Loucy (cell line): ENCODE data around the gene AGPAT3.

Source experiments
- H2AFZ ChIP-seq: fragments of 200-600 bp; sonication (generic); 2 replicates; pipeline ENCODE4 v1.6.0; 2016; ENCODE audit warnings: antibody characterized with exemption, mild to moderate bottlenecking, low read length, moderate library complexity
- H3F3A ChIP-seq: fragments of 200-600 bp; 2 replicates; pipeline ENCODE4 v1.6.0; 2016; ENCODE audit warnings: antibody characterized with exemption, low read depth, mild to moderate bottlenecking
- H3K27me3 ChIP-seq: fragments of 200-600 bp; sonication (generic); 2 replicates; pipeline ENCODE4 v1.6.1; 2014; ENCODE audit warnings: low read length, mild to moderate bottlenecking; ENCODE audit not compliant: insufficient read depth, poor library complexity, severe bottlenecking
- H3K36me3 ChIP-seq: fragments of 200-600 bp; sonication (generic); 2 replicates; pipeline ENCODE4 v1.6.1; 2016; ENCODE audit warnings: low read length; ENCODE audit not compliant: insufficient read depth
- H3K4me1 ChIP-seq: fragments of 200-600 bp; sonication (generic); 2 replicates; pipeline ENCODE4 v1.5.1; 2014; ENCODE audit warnings: low read length, mild to moderate bottlenecking; ENCODE audit not compliant: insufficient read depth, poor library complexity, severe bottlenecking
- H3K4me2 ChIP-seq: fragments of 200-600 bp; sonication (generic); 2 replicates; pipeline ENCODE4 v1.6.0; 2014; ENCODE audit warnings: antibody characterized with exemption, low read length, low read depth, mild to moderate bottlenecking; ENCODE audit not compliant: poor library complexity, severe bottlenecking
- H3K4me3 ChIP-seq: fragments of 200-600 bp; sonication (generic); 2 replicates; pipeline ENCODE4 v1.5.1; 2014; ENCODE audit warnings: low read length, mild to moderate bottlenecking, mixed read lengths; ENCODE audit not compliant: poor library complexity, severe bottlenecking
- H3K79me2 ChIP-seq: fragments of 200-600 bp; sonication (generic); 2 replicates; pipeline ENCODE4 v1.6.1; 2014; ENCODE audit warnings: low read length; ENCODE audit not compliant: insufficient read depth
- H3K9ac ChIP-seq: fragments of 200-600 bp; sonication (generic); 2 replicates; pipeline ENCODE4 v1.6.0; 2014; ENCODE audit warnings: mild to moderate bottlenecking, low read depth, low read length, moderate library complexity; ENCODE audit not compliant: poor library complexity, severe bottlenecking
- H3K9me2 ChIP-seq: fragments of 200-600 bp; sonication (generic); replicated peaks from 2 replicates; pipeline ENCODE4 v1.6.1; 2016; ENCODE audit warnings: low read depth, low read length, mixed read lengths
- H3K9me3 ChIP-seq: fragments of 200-600 bp; sonication (generic); 2 replicates; pipeline ENCODE4 v1.6.1; 2014; ENCODE audit warnings: mild to moderate bottlenecking, antibody characterized with exemption, low read length, low read depth; ENCODE audit not compliant: insufficient read depth
- H4K20me1 ChIP-seq: fragments of 200-600 bp; sonication (generic); 2 replicates; pipeline ENCODE4 v1.6.0; 2014; ENCODE audit warnings: antibody characterized with exemption, low read length, mild to moderate bottlenecking; ENCODE audit not compliant: insufficient read depth, poor library complexity, severe bottlenecking
- EZH2phosphoT487 ChIP-seq: fragments of 200-600 bp; IDR thresholded peaks from 2 replicates; pipeline ENCODE4 v1.6.1; 2018; ENCODE audit warnings: antibody characterized with exemption, mild to moderate bottlenecking, moderate library complexity, borderline replicate concordance
- TF ChIP-seq, protein P1 (sequence below): fragments of 200-600 bp; sonication (generic); conservative IDR thresholded peaks from 2 replicates; pipeline ENCODE4 v1.5.1; 2014; ENCODE audit warnings: mild to moderate bottlenecking, antibody characterized with exemption, low read length

AGPAT3 gene

DNA sequence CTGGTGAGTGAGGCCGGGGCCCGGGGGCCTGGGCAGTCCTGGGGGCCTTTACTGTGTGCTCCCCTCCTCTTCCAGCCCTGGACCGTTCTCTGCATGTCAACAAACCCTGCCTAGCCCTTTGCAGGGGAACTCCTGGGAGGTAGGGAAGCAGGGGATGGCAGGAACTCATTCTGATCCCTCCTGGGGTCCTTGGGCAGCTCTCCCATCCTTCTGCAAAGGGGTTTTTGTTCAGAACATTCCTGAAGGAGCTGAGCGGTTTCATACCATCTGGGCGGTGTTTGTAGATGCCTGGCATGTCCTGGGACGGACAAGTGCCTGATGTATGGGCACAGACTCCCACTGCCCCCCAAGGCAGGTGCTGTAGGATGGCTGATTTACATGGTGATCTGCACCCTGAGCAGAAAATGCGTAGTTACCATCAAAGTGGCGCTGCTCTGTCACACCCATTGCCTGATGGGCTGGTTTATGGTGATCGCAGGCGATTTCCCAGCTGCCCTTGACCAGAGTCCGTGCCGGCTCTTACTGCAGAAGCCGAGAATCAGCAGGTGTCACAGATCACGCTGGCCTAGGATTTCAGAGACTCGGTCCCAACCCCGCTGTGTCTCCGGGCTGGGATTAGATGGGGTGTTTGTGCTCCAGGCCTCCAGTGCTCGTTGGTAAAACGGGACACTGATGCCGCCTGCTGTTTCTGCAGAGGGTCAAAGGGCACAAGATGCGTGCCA lies 75.5 kb downstream of the AGPAT3 start:
- peaks cover 7% of the 10 kb centered on the region for H3K4me1 ChIP-seq
- no peaks in the 10 kb centered on the region for H3K27me3 ChIP-seq
- H3K36me3 ChIP-seq, result no peaks in the 10 kb centered on the region
- H3F3A ChIP-seq, result no peaks in the 10 kb centered on the region
- H3K9me2 ChIP-seq, result no peaks in the 10 kb centered on the region
- H3K4me3 ChIP-seq, result no peak overlapping the region
- H4K20me1 ChIP-seq, result peaks cover 3% of the 10 kb centered on the region
- no peaks in the 10 kb centered on the region; the same call in 1 of the 2 replicates for H3K79me2 ChIP-seq
- no peak overlapping the region for H3K9ac ChIP-seq
- H3K9me3 ChIP-seq, result no peaks in the 10 kb centered on the region
- no peak overlapping the region for H3K4me2 ChIP-seq
- no peak overlapping the region for H2AFZ ChIP-seq
- no peak for TF ChIP-seq EZH2phosphoT487
- TF ChIP-seq, protein P1, sequence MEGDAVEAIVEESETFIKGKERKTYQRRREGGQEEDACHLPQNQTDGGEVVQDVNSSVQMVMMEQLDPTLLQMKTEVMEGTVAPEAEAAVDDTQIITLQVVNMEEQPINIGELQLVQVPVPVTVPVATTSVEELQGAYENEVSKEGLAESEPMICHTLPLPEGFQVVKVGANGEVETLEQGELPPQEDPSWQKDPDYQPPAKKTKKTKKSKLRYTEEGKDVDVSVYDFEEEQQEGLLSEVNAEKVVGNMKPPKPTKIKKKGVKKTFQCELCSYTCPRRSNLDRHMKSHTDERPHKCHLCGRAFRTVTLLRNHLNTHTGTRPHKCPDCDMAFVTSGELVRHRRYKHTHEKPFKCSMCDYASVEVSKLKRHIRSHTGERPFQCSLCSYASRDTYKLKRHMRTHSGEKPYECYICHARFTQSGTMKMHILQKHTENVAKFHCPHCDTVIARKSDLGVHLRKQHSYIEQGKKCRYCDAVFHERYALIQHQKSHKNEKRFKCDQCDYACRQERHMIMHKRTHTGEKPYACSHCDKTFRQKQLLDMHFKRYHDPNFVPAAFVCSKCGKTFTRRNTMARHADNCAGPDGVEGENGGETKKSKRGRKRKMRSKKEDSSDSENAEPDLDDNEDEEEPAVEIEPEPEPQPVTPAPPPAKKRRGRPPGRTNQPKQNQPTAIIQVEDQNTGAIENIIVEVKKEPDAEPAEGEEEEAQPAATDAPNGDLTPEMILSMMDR, result no peak

DNA sequence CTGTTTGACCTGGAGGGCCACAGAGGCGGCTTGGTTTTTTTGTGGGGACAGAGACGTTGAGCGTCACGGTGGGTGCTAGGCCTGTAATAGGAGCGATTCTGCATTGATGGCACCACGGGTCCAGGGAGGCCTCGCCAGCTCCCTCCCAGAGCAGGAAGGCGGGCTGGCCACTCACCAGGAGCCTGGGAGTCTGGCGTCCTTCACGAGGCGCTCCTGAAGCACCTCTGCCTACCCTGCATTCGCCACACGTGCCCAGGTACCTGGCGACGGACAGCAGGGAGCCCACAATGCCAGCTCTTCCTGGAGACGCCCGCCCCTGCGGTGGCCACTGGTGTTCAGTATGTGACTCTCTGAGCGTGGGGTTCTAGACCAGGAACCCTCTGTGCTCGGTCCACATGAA lies 77.2 kb downstream of the AGPAT3 start:
- H3K4me1 ChIP-seq, result peaks cover 7% of the 10 kb centered on the region
- H3K27me3 ChIP-seq, result no peaks in the 10 kb centered on the region
- no peak overlapping the region for H2AFZ ChIP-seq
- no peaks in the 10 kb centered on the region; the same call in 1 of the 2 replicates for H3K79me2 ChIP-seq
- no peaks in the 10 kb centered on the region for H3F3A ChIP-seq
- no peaks in the 10 kb centered on the region for H3K9me3 ChIP-seq
- H4K20me1 ChIP-seq, result peaks cover 3% of the 10 kb centered on the region
- H3K9ac ChIP-seq, result no peak overlapping the region
- no peak for TF ChIP-seq EZH2phosphoT487
- TF ChIP-seq, protein P1, result no peak
- H3K4me2 ChIP-seq, result no peak overlapping the region
- H3K4me3 ChIP-seq, result no peak overlapping the region
- no peaks in the 10 kb centered on the region for H3K9me2 ChIP-seq
- H3K36me3 ChIP-seq, result no peaks in the 10 kb centered on the region

DNA sequence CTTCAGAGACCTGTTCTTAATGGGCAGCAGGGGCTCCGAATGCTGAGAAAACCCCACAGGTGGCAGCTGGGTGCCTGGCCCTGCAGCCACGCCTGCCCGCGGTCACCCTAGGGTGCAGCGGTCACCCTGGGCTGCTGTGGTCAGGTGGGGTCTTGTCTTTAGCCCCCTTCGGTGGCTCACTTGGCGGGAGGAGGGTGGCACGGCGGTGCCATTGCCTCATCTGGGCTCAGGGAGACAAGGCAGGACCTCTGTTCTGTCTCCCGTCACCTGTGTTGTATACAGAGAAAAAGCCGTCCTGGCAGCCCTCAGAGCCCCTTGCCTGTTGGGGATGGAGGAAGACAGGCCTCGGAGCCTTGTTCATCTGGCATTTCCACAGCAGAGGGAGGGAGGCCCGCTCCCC lies 77.6 kb downstream of the AGPAT3 start:
- Histone ChIP-seq H3K79me2 (no peaks in the 10 kb centered on the region; the same call in 1 of the 2 replicates), H3K4me1 (peaks cover 7% of the 10 kb centered on the region), H3K9me2 (no peaks in the 10 kb centered on the region), H3K36me3 (no peaks in the 10 kb centered on the region), H4K20me1 (peaks cover 3% of the 10 kb centered on the region), H3K27me3 (no peaks in the 10 kb centered on the region), H2AFZ (no peak overlapping the region), H3F3A (no peaks in the 10 kb centered on the region), H3K9me3 (no peaks in the 10 kb centered on the region), H3K4me3 (no peak overlapping the region), H3K4me2 (no peak overlapping the region), H3K9ac (no peak overlapping the region)
- TF ChIP-seq, protein P1, result no peak
- TF ChIP-seq EZH2phosphoT487, result no peak
